ENCODE results near the gene GORAB.
A peak's percentile ranks its signal among the peaks of the same experiment; 100 is the strongest.

GORAB gene

GRCh38 chr1:170531758-170532657, at the start of gene GORAB:
Gene GORAB, plus strand, starts transcription at chr1:170532166. Its CDS starts 58 bp downstream, at chr1:170532224.
- DNase-seq, result peak; percentile 93

- DNase-seq, result no peak
Observed at GRCh38 chr1:170483051-170483450, 48.9 kb upstream of the GORAB start.

DNA sequence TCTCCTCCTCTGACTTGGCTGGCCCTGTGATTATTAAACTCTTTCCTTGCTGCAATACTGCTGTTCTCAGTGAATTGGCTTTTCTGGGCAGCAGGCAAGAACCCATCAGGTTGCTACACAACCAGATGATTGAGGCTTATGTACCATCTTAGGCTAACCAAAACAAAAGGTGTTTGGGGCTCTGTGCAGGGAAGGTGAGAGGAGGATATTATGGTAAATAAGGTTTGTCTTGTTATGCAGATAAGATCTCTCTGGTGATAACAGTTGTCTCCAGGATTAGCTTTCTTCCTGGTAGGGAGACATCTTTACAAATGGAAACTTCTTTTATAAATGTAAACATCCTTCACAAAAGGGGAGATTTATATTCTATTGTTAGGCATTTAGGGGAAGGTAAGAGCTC, 44.5 kb upstream of the GORAB start:
- DNase-seq, result no peak

DNA sequence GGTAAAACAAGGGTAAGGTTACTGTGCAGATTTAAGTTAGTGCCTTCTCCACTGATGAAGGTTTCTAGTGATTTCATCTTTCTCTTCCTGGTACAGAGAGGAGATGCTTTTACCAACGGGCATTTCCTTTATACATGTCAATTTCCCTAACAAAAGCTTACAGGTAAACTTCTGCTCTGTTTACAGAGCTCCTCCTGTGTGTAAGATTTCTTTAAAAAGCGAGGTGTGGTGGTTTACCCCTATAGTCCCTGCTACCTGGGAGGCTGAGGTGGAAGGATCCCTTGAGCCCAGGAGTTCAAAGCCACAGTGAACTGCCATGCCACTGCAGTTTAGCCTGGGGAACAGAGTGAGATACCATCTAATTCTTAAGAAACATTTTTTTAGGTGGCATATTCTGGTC, 40.7 kb upstream of the GORAB start:
- no peak for DNase-seq

DNA sequence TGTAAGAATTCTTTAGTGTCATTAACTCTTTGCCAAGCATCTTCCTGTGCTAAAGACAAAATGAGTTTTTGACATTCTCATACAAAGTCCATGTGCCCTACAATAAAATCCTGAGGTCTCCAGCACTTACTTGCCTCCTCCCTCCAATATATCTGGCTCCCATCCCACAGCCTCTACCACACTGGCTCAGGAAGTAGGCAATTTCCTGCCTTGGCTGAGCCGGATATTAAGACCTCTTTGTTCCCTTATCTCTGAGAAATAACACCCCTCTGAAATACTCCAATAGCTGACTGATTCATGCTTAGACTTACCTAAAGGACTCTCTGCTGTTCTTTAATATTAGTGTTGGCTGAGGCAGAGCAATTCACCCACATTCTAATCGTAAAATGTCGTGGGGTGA, 37.6 kb upstream of the GORAB start:
- no peak for DNase-seq

DNA sequence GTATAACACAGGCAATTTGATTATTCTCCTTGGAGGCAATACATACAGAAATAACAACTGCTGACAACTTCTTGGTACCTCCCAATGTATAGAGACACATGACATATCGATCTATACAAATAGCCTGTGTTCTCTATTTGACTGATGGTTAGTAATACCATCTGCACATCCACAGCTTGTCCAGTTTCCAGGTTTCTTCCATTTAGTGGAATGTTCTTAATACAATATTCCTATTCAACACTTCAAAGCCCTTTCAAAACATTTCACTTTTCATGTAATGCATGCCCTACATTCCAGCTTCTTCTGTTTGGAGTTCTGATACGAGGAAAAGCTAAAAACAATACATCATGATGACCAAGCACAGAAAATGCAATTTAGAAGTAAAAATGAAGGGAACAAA, 37.0 kb upstream of the GORAB start:
- DNase-seq, result no peak

GRCh38 chr1:170498876-170499275, 33.1 kb upstream of the GORAB start:
- no peak for DNase-seq

- DNase-seq, result no peak
Observed at GRCh38 chr1:170503665-170504064, 28.3 kb upstream of the GORAB start.

DNA sequence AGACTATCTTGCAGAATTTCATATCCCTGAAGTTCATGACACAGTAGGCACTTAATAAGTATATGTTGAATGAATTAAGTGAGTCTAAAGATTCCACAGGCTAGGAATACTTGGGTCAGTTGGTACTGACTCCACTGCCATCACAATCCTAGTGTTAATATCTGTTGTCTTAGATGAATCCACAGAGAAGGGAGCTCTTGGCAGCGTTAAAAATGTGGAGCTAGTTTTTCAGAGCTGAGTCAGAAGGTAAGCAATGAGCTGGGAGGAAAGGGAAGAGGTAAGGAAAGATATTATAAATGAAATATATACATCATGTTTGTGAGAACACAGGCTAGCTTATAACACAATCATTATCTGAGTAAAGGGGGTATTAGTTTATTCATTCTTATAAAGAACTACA, 21.8 kb upstream of the GORAB start:
- no peak for DNase-seq

GRCh38 chr1:170511038-170511437, 20.9 kb upstream of the GORAB start:
- no peak for DNase-seq

DNA sequence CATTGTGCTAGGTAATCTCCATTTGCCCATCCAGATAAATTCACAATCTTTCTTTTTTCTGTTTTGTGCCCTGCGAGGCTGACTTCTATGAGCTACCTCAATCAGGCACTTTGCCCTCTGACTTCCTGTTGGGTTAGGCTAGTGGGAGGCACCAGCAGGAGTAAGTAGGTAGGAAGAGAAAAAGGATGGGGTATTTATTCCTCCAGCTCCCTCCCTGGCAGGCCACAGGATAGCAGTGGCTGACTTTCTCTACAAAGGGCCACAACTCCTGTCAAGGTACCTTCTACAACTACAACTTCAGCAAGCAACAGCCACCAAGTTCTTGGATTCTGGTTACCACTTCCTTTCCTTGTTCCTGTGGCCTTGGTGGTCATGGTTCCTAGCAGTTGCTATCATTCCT, 18.8 kb upstream of the GORAB start:
- no peak for DNase-seq

DNA sequence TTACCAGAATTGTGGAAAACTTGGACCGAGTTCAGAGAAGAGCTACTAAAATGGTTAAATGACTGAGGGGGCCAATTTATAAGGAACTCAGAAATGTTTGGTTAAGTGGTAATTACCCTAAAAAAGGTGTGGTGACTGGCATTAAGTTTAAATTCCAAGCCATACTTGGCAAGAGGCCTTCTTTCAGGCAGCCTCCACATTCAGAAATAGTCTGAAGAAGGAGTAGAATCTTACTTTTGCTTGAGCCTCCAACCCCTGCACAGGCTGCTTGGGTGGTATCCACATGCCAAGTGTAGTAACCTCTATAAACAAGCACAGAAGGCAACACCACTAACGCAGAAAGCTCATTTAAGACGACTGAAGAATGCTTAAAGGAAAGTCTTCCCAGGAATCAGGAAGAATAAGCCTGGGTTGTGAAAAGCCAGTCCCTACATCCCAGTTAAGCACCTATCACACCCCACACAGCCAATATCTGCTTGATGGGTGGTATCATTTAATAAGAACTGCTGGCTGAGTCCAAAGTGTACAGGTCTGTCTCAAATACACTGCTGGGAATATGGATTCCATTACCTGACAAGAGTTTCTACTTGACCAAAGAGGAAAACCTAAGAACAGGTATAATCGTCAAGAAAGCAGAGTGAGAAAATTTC, 13.7 kb upstream of the GORAB start:
- no peak for DNase-seq

DNA sequence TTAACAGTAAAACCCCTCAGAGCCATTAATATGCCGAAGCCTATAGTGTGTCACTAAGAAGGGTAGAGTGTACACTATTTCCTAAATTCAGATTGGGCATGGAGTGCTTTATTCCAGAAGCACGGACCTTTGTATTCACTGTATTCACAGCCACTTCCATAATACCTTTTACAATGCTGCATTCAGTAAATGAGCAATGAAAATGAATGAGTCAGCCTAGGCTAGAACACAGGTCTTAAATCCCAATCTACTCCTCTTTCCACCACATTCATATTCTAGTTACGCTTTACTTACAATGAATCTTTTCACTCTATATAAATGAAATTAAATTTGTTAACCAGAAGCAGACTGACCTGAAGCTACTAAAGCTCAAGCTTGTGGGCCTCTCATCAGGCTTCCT, 13.0 kb upstream of the GORAB start:
- DNase-seq, result no peak

DNA sequence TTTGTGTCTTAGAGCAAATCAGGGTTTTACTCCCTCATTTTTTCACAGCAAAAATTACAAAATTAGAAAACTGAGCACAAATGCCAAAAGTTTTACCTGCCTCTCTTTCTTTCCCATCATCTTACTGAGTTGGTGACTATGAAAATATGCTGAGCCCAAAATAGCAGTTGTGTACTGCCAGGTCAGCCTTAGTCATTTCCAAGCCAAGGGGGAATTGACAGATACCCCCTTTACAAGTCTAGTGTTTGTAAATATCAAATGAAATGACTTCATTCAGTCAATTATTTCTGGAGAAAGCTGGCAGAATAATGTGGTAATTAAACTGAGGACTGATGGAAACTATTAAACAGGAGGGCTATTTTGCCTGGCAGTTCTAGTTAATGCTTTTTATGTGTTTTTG, 11.4 kb upstream of the GORAB start:
- DNase-seq, result no peak

DNA sequence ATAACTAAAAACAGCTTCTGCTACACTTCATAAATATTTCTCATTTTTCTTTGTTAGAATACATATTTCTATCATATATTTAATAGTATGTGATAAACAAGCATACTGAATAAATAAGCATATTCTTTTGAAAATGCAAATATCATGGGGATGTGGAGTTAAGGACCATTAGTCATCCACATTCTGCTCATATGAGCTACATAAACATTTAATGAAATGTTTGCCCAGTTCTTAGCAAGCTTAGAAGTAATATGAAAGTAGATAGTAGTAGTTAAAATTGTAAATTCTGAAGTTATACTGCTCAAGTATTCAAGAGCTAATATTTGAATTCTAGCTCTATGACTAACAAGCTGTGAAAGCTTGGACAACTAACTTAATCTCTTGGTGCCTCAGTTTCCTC, 10.1 kb upstream of the GORAB start:
- no peak for DNase-seq

GRCh38 chr1:170530972-170531757, 801 bp upstream of the GORAB start:
- DNase-seq, result no peak

GRCh38 chr1:170533298-170533697, 1.3 kb downstream of the GORAB start:
- no peak for DNase-seq

GRCh38 chr1:170534626-170535147, 2.7 kb downstream of the GORAB start:
- DNase-seq, result no peak

DNA sequence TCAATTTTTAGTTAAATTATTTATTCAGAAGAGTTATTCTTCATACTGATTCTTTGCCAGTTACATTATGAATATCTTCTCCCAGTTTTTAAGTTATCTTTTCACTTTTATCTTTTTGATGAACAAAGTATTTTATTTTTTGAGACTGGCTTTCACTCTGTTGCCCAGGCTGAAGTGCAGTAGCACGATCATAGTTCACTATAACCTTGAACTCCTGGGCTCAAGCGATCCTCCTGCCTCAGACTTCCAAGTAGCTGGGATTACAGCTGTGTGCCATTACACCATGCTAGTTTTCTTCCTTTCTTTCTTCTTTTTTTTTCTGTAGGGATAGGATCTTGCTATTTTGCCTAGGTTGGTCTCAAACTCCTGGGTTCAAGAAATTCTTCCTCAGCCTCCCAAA, 3.5 kb downstream of the GORAB start:
- DNase-seq, result no peak

DNA sequence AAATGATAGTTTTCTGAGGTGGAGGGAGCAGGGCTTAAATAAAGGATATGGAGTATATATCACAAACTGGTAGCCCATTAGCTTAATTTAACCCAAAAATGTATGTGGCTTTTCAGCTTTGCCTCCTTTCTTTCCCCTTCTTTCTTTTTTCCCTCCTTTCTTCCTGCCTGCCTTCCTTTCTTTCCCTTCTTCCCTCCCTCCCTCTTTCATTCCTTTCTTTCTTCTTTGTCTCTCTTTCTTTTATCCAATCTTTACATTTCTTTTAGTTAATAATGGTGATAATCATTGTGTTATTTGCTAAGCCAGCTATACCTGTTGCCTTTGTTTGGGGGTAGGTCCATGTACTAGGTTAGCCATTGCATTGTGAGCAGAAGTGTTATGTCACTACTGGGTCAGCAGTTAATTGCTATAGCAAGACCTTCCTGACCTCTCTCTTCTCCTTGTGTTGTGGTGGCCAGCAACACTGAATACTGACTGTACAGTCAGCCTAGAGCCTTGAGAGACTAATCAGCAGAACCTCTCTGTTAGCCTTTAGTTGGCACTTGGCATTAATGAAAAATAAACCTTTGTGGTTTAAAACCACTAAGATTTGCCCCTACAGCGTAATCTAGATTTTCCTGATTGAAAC, 5.1 kb downstream of the GORAB start:
- no peak for DNase-seq

- no peak for DNase-seq
Observed at GRCh38 chr1:170537798-170538503, 6.0 kb downstream of the GORAB start.

DNA sequence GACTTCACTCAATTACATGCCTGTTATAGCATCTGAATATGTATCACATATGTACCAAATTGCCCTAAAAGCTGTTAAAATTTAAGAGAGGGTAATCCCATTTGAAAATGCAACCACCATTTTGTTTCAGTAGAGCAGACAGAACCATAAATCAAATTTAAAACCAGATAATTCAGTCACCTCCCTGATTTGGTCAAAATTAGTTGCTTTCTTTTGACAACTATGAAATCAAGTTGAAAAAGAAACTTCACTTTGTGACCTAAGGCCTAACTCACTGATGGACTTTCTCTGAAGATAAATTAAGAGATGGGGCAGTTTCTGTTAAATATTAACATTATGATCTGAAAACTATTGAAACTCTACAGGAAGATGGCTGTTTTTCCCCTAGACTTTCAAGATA, 6.7 kb downstream of the GORAB start:
- no peak for DNase-seq
